Rectal smooth muscle tissue (tissue), 1 donor: Measurements from ENCODE around the gene BAG5.
"Not testable (repeated sequence)": the region's sequence is repeated elsewhere in the genome, so short reads cannot be mapped to it uniquely, and the experiment has no call there.

Source experiments
- H3K27ac ChIP-seq: one replicate; pipeline ENCODE4 v1.7.0; 2013; ENCODE audit warnings: low read depth, low read length, inconsistent platforms
- H3K27me3 ChIP-seq: one replicate; pipeline ENCODE4 v1.7.0; 2013; ENCODE audit warnings: low read length; ENCODE audit not compliant: control insufficient read depth, insufficient read depth
- H3K36me3 ChIP-seq: one replicate; pipeline ENCODE4 v1.7.0; 2013; ENCODE audit warnings: low read length; ENCODE audit not compliant: control insufficient read depth, insufficient read depth
- H3K4me1 ChIP-seq: one replicate; pipeline ENCODE4 v1.7.0; 2013; ENCODE audit warnings: low read length; ENCODE audit not compliant: control insufficient read depth, insufficient read depth
- H3K4me3 ChIP-seq: one replicate; pipeline ENCODE4 v1.7.0; 2013; ENCODE audit warnings: low read length
- H3K9ac ChIP-seq: one replicate; pipeline ENCODE4 v1.7.0; 2013; ENCODE audit warnings: low read length

The BAG5 gene, protein sequence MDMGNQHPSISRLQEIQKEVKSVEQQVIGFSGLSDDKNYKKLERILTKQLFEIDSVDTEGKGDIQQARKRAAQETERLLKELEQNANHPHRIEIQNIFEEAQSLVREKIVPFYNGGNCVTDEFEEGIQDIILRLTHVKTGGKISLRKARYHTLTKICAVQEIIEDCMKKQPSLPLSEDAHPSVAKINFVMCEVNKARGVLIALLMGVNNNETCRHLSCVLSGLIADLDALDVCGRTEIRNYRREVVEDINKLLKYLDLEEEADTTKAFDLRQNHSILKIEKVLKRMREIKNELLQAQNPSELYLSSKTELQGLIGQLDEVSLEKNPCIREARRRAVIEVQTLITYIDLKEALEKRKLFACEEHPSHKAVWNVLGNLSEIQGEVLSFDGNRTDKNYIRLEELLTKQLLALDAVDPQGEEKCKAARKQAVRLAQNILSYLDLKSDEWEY

DNA sequence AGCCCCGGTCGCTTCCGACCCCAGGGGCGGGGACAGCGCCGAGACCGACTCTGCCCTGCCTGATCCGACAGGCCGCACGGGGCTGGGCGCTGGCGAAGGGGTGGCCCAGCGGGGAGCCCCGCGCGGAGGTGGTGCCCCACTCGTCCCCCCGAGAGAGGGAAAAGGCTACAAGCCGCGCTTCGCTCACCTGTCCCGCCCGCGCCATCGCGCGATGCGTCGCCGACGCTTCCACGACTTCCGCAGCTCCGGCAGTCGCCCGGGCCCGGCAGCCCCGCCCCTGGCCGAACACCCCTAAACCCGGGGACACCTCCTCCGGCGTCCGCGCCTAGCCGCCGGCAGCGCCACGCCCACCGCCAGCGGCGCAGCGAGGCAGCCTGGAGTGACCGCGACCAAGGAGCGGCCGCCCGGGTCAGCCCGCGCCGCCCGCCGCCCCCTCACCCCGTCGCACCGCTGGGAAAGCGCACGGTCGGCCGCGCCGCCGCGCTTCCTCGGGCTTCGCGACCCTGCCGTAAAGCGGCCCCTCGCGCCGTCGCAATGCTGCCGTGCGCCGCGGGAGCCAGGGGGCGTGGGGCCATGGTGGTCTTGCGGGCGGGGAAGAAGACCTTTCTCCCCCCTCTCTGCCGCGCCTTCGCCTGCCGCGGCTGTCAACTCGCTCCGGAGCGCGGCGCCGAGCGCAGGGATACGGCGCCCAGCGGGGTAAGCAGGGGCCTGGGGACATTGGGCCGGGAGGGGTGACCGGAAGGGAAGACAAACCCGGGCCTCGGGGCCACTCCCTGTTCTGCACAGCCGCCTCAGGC, at the start of gene BAG5, which contains the start of gene COA8:
TSS of gene BAG5 (minus strand) at position 229 of the 797 bp plus-strand sequence. CDS start 1,493 bp downstream, outside the sequence.
TSS of gene COA8 (plus strand) at position 532 of the 797 bp plus-strand sequence. CDS start at position 574, 42 bp downstream.
- Histone ChIP-seq H3K27me3 (no peaks in the 10 kb centered on the region), H3K36me3 (peaks cover 2% of the 10 kb centered on the region), H3K27ac (peak within 1 kb of the TSS; percentile 95), H3K4me1 (peaks cover 20% of the 10 kb centered on the region), H3K4me3 (peak within 1 kb of the TSS; percentile 94), H3K9ac (peak within 1 kb of the TSS; percentile 86)

DNA sequence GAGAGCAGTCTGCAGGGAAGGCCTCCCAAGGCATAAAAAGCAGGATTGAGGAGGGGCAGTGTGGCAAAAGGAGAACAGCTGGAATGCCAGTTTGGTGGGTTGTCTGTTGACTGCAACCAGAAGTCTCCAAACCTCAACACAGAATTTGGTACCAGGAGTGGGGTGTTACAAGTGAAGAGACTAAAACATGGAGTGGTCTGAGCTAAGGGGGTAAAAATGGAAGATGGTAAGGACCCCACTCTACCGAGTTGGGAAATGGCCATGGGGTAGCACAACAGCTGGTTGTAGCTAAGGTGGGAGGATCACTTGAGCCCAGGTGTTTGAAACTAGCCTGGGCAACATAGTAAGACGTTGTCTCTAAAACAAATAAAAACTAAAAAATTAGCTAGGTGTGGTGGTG, 48.8 kb upstream of the BAG5 start:
- peaks cover 7% of the 10 kb centered on the region for H3K4me1 ChIP-seq
- no peaks in the 10 kb centered on the region for H3K36me3 ChIP-seq
- peaks cover 7% of the 10 kb centered on the region for H3K27me3 ChIP-seq
- no peak overlapping the region for H3K9ac ChIP-seq
- H3K27ac ChIP-seq = no peak overlapping the region
- H3K4me3 ChIP-seq = no peak overlapping the region

DNA sequence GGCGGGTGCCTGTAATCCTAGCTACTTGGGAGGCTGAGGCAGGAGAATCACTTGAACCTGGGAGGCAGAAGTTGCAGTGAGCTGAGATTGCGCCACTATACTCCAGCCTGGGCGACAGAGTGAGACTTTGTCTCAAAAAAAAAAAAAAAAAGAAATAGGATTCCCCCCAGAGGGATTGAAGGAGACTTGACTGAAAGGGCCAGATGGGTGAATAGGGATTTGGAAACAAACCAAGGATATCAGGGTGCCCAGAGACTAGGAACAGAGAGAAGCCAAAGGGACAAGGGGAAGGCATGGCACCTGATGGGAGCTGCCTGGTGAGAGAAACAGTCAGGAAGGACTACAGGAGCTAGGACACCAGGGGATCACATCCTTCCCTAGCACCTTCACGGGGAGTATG, 46.6 kb upstream of the BAG5 start:
- not testable (repeated sequence) for H3K27me3 ChIP-seq, H3K27ac ChIP-seq, H3K9ac ChIP-seq, H3K4me1 ChIP-seq, H3K4me3 ChIP-seq, H3K36me3 ChIP-seq

DNA sequence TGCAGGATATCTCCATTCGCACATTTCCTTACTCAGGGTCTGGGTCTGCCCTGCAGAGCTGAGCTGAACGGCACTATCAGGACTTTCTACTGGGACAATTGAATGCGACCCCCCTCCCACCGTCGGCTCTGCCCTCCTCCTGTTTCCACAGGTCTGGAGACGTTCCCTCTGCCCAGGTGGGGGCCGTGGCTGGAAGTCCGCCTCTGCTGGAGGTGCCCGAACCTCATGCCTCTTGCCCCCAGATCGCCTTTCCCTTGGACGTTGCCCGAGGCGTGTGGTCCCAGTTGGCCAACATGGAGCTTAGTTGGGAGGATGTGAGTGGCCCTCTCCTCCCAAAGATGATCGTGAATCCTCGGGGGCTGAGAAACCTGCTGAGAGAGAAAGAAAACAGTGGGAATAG, 45.4 kb upstream of the BAG5 start:
- Histone ChIP-seq H3K27ac (no peak overlapping the region), H3K36me3 (no peaks in the 10 kb centered on the region), H3K4me3 (peak overlapping the region; percentile 35), H3K9ac (no peak overlapping the region), H3K4me1 (peaks cover 7% of the 10 kb centered on the region), H3K27me3 (peaks cover 7% of the 10 kb centered on the region)

DNA sequence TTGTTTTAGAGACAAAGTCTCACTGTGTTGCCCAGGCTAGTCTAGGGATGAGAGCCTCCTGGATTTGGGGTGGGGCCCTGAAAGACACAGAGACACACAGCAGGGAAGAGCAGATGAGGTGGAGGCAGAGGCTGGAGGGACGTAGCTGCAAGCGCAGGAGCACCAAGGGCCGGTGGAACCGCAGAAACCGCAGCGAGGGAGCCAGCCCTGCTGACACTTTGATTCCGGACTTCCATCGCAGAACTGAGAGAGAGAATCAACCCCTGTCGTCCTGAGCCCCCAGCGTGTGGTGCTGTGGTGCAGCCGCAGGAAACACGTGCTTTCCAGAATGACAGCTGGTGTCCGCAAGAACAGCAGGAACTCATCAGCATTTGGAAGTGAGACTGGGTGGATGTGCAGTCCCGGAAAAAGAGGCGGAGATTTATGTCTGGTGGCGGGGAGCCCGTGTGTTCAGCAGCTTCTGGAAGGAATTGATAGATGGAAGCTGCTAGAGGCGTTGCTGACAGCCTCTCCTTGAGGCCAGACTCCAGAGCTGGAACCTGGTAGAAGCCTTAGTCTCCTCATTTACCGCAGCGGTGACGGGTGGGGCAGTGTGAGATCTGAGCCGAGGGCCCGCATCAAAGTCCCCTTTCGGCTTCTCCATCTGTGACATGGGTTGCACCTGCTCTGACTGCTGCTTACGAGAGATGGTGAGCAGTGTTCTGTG, 44.7 kb upstream of the BAG5 start:
- Histone ChIP-seq H3K4me3 (peak overlapping the region; percentile 35), H3K36me3 (no peaks in the 10 kb centered on the region), H3K9ac (no peak overlapping the region), H3K27ac (no peak overlapping the region), H3K4me1 (peaks cover 7% of the 10 kb centered on the region), H3K27me3 (peaks cover 7% of the 10 kb centered on the region)

DNA sequence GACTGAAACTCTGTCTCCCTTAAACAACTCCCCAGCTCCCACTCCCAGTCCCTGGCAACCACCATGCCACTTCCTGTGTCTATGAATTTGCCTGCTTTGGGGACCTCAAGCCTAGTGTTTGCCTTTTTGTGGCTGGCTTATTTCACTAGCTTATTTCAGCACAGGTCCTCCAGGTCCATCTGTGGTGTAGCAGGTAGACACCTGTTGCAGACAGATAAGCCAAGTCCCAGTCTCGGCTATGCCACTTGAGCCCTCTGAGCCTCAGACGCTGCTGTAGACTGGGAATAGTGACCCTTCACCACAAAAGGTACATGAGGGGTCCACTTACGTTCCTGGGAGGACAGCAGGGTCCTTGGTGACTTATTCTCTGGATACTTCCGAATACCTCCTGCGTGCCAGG, 42.2 kb upstream of the BAG5 start:
- H3K27me3 ChIP-seq = peaks cover 7% of the 10 kb centered on the region
- H3K4me1 ChIP-seq = peaks cover 7% of the 10 kb centered on the region
- H3K36me3 ChIP-seq = no peaks in the 10 kb centered on the region
- no peak overlapping the region for H3K9ac ChIP-seq
- H3K27ac ChIP-seq = no peak overlapping the region
- H3K4me3 ChIP-seq = no peak overlapping the region

DNA sequence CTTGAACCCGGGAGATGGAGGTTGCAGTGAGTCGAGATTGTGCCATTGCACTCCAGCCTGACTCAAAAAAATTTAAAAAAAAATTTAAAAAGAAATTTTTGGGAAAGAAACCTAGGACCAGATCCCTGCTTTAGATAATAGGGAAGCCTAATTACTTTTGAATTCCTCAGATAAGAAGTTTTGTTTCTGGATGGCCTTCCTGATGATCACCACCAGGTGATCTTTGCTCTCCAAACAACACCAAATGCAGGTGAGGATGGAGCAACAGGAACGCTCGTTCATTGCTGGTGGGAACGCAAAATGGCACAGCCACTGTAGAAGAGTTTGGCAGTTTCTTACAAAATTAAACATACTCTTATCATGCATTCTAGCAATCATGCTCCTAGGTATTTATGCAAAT, 38.0 kb upstream of the BAG5 start:
- Histone ChIP-seq H3K36me3 (no peaks in the 10 kb centered on the region), H3K27ac (no peak overlapping the region), H3K27me3 (no peaks in the 10 kb centered on the region), H3K4me3 (no peak overlapping the region), H3K9ac (no peak overlapping the region), H3K4me1 (no peaks in the 10 kb centered on the region)

DNA sequence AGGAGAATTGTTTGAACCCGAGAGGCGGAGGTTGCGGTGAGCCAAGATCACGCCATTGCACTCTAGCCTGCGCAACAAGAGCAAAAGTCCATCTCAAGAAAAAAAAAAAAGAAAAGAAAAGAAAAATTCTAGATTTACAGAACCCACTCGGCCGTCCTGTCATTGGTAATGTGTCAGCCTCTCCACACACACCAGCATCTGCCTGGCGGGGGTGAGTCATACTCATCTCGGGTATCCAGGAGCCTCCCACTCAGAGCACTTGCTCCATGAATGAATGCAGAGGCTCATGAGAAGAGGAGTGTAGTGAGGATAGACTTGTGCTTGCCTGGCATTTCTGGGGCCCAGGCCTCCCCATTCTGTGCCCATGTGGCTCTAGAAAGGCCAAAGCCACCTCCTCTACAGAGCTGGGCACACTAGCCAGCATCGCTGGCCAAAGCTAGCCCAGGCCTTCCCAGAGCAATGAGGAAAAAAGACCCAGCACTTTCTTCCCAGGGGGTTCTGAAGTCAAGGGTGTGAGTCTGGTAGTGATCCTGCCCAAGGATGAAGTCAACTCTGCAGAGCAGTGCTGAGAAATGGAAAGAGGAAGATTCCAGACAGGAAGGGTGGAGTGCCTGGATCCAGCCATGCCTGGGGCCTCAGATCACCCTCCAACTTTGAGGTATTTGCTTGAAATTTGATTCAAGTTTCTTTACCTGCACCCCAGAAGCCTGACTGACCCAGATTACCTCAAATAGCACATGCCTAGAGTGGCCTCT, 35.3 kb upstream of the BAG5 start:
- H3K36me3 ChIP-seq = no peaks in the 10 kb centered on the region
- H3K4me1 ChIP-seq = no peaks in the 10 kb centered on the region
- H3K4me3 ChIP-seq = no peak overlapping the region
- no peak overlapping the region for H3K27ac ChIP-seq
- no peak overlapping the region for H3K9ac ChIP-seq
- H3K27me3 ChIP-seq = no peaks in the 10 kb centered on the region

DNA sequence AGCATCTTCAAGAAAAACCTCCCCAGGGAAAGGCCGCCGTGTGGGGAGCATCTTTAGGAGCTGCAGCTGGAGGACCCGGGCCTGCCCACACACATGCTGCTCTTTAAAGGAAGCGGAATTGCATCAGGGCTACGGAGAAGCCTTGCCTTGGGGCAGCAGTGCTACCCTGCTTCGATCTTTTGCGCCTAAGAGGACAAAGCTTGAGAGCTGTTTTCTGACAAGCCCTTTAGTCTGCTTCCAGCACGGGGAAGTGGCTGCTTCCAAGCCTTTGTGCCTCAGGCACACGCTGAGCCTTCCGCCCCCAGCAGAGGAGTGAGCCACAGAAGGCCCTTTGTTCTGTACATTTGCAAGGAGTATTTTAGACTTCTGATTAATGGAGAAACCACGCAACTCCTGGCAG, 31.8 kb upstream of the BAG5 start:
- H3K4me3 ChIP-seq = no peak overlapping the region
- H3K27ac ChIP-seq = no peak overlapping the region

DNA sequence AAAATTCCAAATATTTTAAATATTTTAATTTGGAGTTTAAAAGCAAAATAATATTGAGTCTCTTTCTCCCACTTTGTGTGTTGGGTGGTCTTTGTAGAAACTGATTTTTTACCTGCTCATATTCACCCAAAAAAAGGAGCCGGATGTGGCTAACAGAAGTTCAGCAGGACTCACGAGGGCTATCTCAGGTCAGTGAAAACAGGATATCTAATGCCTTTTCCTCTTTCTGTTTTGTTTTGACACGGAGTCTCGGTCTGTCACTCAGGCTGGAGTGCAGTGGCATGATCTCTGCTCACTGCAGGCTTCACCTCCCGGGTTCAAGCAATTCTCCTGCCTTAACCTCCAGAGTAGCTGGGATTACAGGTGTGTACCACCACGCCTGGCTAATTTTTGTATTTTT, 31.1 kb upstream of the BAG5 start:
- no peak overlapping the region for H3K27ac ChIP-seq
- peaks cover 11% of the 10 kb centered on the region for H3K36me3 ChIP-seq
- H3K4me1 ChIP-seq = no peaks in the 10 kb centered on the region
- H3K4me3 ChIP-seq = no peak overlapping the region
- no peaks in the 10 kb centered on the region for H3K27me3 ChIP-seq
- no peak overlapping the region for H3K9ac ChIP-seq

More for the DNA sequence above, 31.8 kb upstream of the BAG5 start:
- H3K27me3 ChIP-seq = no peaks in the 10 kb centered on the region
- no peak overlapping the region for H3K9ac ChIP-seq
- peaks cover 6% of the 10 kb centered on the region for H3K36me3 ChIP-seq
- no peaks in the 10 kb centered on the region for H3K4me1 ChIP-seq

DNA sequence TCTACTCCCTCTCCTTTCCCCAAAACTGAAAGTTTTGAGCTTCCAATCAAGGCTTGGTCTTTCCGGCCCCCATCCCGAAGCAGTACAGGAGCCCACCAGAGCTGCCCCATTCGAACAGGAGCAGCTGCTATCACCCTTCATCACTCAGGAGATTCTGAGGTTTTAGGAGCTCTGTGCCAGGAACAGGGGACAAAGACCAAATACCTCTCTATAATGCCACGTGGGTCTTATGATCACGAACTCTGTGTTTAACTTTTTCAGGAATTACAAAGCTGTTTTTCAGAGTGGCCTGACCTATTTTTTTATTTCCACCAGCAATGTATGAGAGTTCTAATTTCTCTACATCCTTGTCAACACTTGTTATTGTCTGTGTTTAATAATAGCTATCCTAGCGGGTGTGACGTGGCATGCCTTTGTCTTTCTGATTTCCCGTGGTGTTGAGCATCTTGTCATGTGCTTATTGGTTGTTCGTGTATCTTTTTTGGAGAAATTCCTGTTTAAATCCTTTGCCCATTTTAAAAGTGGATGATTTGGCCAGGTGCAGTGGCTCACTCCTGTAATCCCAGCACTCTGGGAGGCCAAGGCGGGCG, 22.0 kb upstream of the BAG5 start:
- H3K4me1 ChIP-seq = no peaks in the 10 kb centered on the region
- H3K9ac ChIP-seq = no peak overlapping the region
- H3K27me3 ChIP-seq = no peaks in the 10 kb centered on the region
- no peak overlapping the region for H3K27ac ChIP-seq
- no peak overlapping the region for H3K4me3 ChIP-seq
- H3K36me3 ChIP-seq = peaks cover 5% of the 10 kb centered on the region
